Stomach smooth muscle (tissue), 2 donors: ENCODE measurements around the gene MEMO1.
"Not testable (repeated sequence)": the region's sequence is repeated elsewhere in the genome, so short reads cannot be mapped to it uniquely, and the experiment has no call there.

Experiments
- H3K27ac ChIP-seq: one replicate; pipeline ENCODE4 v1.7.0; 2013; ENCODE audit warnings: mild to moderate bottlenecking, low read length, inconsistent platforms
- H3K27me3 ChIP-seq, 2 donors: one replicate each; pipeline ENCODE4 v1.7.0; 2013; ENCODE audit warnings: low read length in 2 of 2; ENCODE audit not compliant: insufficient read depth in 2 of 2, control insufficient read depth in 1 of 2
- H3K36me3 ChIP-seq, 2 donors: one replicate each; pipeline ENCODE4 v1.7.0; 2013; ENCODE audit warnings: low read length in 2 of 2; ENCODE audit not compliant: control insufficient read depth in 2 of 2, insufficient read depth in 2 of 2
- H3K4me1 ChIP-seq: one replicate; pipeline ENCODE4 v1.7.0; 2013; ENCODE audit warnings: low read length; ENCODE audit not compliant: control insufficient read depth, insufficient read depth
- H3K4me3 ChIP-seq, 2 donors: one replicate each; pipeline ENCODE4 v1.7.0; 2013; ENCODE audit warnings: low read length in 2 of 2
- H3K9ac ChIP-seq, 2 donors: one replicate each; pipeline ENCODE4 v1.7.0; 2013; ENCODE audit warnings: low read length in 2 of 2, mild to moderate bottlenecking in 1 of 2
- H3K9me3 ChIP-seq, 2 donors: one replicate each; pipeline ENCODE4 v1.7.0; 2013; ENCODE audit warnings: low read length in 2 of 2; ENCODE audit not compliant: control insufficient read depth in 2 of 2
- donor health status: healthy.
- donor health status: Pancreatic carcinoma.

MEMO1 gene

GRCh38 chr2:31877008-31877407 lies 133.8 kb downstream of the MEMO1 start:
- Histone ChIP-seq H3K4me1 (no peaks in the 10 kb centered on the region), H3K27ac (no peak overlapping the region), H3K9ac (no peak overlapping the region), H3K9me3 (no peaks in the 10 kb centered on the region), H3K36me3 (no peaks in the 10 kb centered on the region), H3K4me3 (no peak overlapping the region), H3K27me3 (no peaks in the 10 kb centered on the region)

GRCh38 chr2:31874071-31874470 lies 136.7 kb downstream of the MEMO1 start:
- Histone ChIP-seq H3K9ac (no peak overlapping the region), H3K9me3 (no peaks in the 10 kb centered on the region), H3K4me3 (no peak overlapping the region), H3K36me3 (no peaks in the 10 kb centered on the region), H3K4me1 (no peaks in the 10 kb centered on the region), H3K27ac (no peak overlapping the region), H3K27me3 (no peaks in the 10 kb centered on the region)

- Histone ChIP-seq H3K27me3 (no peaks in the 10 kb centered on the region), H3K4me3 (no peak overlapping the region), H3K27ac (no peak overlapping the region), H3K4me1 (no peaks in the 10 kb centered on the region), H3K9me3 (no peaks in the 10 kb centered on the region), H3K36me3 (peaks cover 0 to 2% of the 10 kb centered on the region in 2 donors), H3K9ac (no peak overlapping the region)
Measured at GRCh38 chr2:31865215-31865614, 145.6 kb downstream of the MEMO1 start.

GRCh38 chr2:31863867-31864266 lies 146.9 kb downstream of the MEMO1 start:
- no peak overlapping the region for H3K9ac ChIP-seq
- H3K36me3 ChIP-seq, result peaks cover 0 to 2% of the 10 kb centered on the region in 2 donors
- no peak overlapping the region for H3K4me3 ChIP-seq
- H3K9me3 ChIP-seq, result no peaks in the 10 kb centered on the region
- H3K27ac ChIP-seq, result no peak overlapping the region
- no peaks in the 10 kb centered on the region for H3K4me1 ChIP-seq
- no peaks in the 10 kb centered on the region for H3K27me3 ChIP-seq

GRCh38 chr2:31863015-31863656 lies 147.7 kb downstream of the MEMO1 start:
- H3K27me3 ChIP-seq, H3K9ac ChIP-seq, H3K36me3 ChIP-seq, H3K4me1 ChIP-seq, H3K9me3 ChIP-seq, H3K27ac ChIP-seq, H3K4me3 ChIP-seq: not testable (repeated sequence)

- no peaks in the 10 kb centered on the region for H3K9me3 ChIP-seq
- peaks cover 0 to 2% of the 10 kb centered on the region in 2 donors for H3K36me3 ChIP-seq
- H3K4me1 ChIP-seq, result no peaks in the 10 kb centered on the region
- no peaks in the 10 kb centered on the region for H3K27me3 ChIP-seq
- H3K4me3 ChIP-seq, result no peak overlapping the region
- H3K9ac ChIP-seq, result no peak overlapping the region
- H3K27ac ChIP-seq, result no peak overlapping the region
Measured at GRCh38 chr2:31859959-31860358, 150.8 kb downstream of the MEMO1 start.

GRCh38 chr2:31853521-31853920 lies 157.3 kb downstream of the MEMO1 start:
- Histone ChIP-seq H3K4me1 (no peaks in the 10 kb centered on the region), H3K9ac (no peak overlapping the region), H3K36me3 (peaks cover 0 to 3% of the 10 kb centered on the region in 2 donors), H3K27me3 (no peaks in the 10 kb centered on the region), H3K27ac (no peak overlapping the region), H3K4me3 (no peak overlapping the region), H3K9me3 (no peaks in the 10 kb centered on the region)

- not testable (repeated sequence) for H3K27ac ChIP-seq, H3K9me3 ChIP-seq, H3K4me1 ChIP-seq, H3K9ac ChIP-seq, H3K4me3 ChIP-seq, H3K36me3 ChIP-seq, H3K27me3 ChIP-seq
Measured at GRCh38 chr2:31842150-31842549, 168.7 kb downstream of the MEMO1 start.

GRCh38 chr2:31835450-31835849 lies 175.4 kb downstream of the MEMO1 start:
- Histone ChIP-seq H3K36me3 (no peaks in the 10 kb centered on the region), H3K9ac (no peak overlapping the region), H3K9me3 (no peaks in the 10 kb centered on the region), H3K4me1 (no peaks in the 10 kb centered on the region), H3K4me3 (no peak overlapping the region), H3K27me3 (no peaks in the 10 kb centered on the region), H3K27ac (no peak overlapping the region)

- H3K4me1 ChIP-seq, result no peaks in the 10 kb centered on the region
- H3K4me3 ChIP-seq, result no peak overlapping the region
- peaks cover 0 to 5% of the 10 kb centered on the region in 2 donors for H3K9me3 ChIP-seq
- H3K9ac ChIP-seq, result no peak overlapping the region
- H3K36me3 ChIP-seq, result no peaks in the 10 kb centered on the region
- no peak overlapping the region for H3K27ac ChIP-seq
- no peaks in the 10 kb centered on the region for H3K27me3 ChIP-seq
Measured at GRCh38 chr2:31832363-31832762, 178.4 kb downstream of the MEMO1 start.

GRCh38 chr2:31831585-31831984 lies 179.2 kb downstream of the MEMO1 start:
- no peak overlapping the region for H3K9ac ChIP-seq
- no peaks in the 10 kb centered on the region for H3K27me3 ChIP-seq
- peaks cover 0 to 5% of the 10 kb centered on the region in 2 donors for H3K9me3 ChIP-seq
- H3K4me1 ChIP-seq, result no peaks in the 10 kb centered on the region
- H3K27ac ChIP-seq, result no peak overlapping the region
- H3K36me3 ChIP-seq, result no peaks in the 10 kb centered on the region
- H3K4me3 ChIP-seq, result no peak overlapping the region
